ENCODE results near the gene RADIL.
A peak's percentile ranks its signal among the peaks of the same experiment; 100 is the strongest.

RADIL gene

GRCh38 chr7:4832711-4833110, 50.8 kb downstream of the RADIL start:
- Histone ChIP-seq H3K4me1 (ENCODE audit: control insufficient read depth, insufficient read depth, low read length, poor library complexity, severe bottlenecking) (no peaks in the 10 kb centered on the region), H3K36me3 (ENCODE audit: control insufficient read depth, insufficient read depth, low read length) (no peaks in the 10 kb centered on the region), H3K27ac (ENCODE audit: insufficient read depth, low read length, poor library complexity, severe bottlenecking) (no peak overlapping the region), H3K9me3 (ENCODE audit: control insufficient read depth, low read length) (no peaks in the 10 kb centered on the region), H3K27me3 (replicated peaks; ENCODE audit: control insufficient read depth, insufficient read depth, low read length, poor library complexity, severe bottlenecking) (no peaks in the 10 kb centered on the region), H3K4me3 (ENCODE audit: insufficient read depth, low read depth, low read length, poor library complexity, severe bottlenecking) (no peak overlapping the region)
- DNase-seq = no peak

GRCh38 chr7:4831723-4832495, 51.6 kb downstream of the RADIL start:
- H3K27ac ChIP-seq (ENCODE audit: insufficient read depth, low read length, poor library complexity, severe bottlenecking) = no peak overlapping the region
- H3K4me3 ChIP-seq (ENCODE audit: insufficient read depth, low read depth, low read length, poor library complexity, severe bottlenecking) = no peak overlapping the region
- DNase-seq = no peak
- no peaks in the 10 kb centered on the region for H3K9me3 ChIP-seq (ENCODE audit: control insufficient read depth, low read length)
- H3K4me1 ChIP-seq (ENCODE audit: control insufficient read depth, insufficient read depth, low read length, poor library complexity, severe bottlenecking) = no peaks in the 10 kb centered on the region
- no peaks in the 10 kb centered on the region for H3K36me3 ChIP-seq (ENCODE audit: control insufficient read depth, insufficient read depth, low read length)
- H3K27me3 ChIP-seq (replicated peaks; ENCODE audit: control insufficient read depth, insufficient read depth, low read length, poor library complexity, severe bottlenecking) = no peaks in the 10 kb centered on the region

DNA sequence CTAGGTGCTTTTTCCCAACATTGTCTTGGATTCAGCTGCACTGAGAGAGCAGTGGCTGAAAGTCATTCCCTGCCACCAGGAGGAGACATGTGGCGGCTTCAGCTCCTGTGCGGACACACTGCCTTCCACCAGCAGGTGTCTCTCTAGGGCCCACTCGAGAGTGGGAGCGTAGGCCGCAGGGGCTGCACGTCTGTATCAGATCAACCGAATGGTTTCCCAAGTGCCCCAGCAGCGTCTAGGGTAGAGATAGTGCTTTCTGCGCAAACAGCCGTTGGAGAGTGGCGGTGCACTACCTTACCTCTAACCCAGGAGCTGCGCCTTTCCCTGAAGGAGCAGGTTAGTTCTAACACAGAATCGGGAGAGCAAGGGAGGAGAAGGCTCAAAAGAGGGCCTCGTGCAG, 53.3 kb downstream of the RADIL start:
- H3K4me3 ChIP-seq (ENCODE audit: insufficient read depth, low read depth, low read length, poor library complexity, severe bottlenecking) = no peak overlapping the region
- no peak overlapping the region for H3K27ac ChIP-seq (ENCODE audit: insufficient read depth, low read length, poor library complexity, severe bottlenecking)
- DNase-seq = peak in 2 of 3 donors; percentile 9 to 26
- no peaks in the 10 kb centered on the region for H3K27me3 ChIP-seq (replicated peaks; ENCODE audit: control insufficient read depth, insufficient read depth, low read length, poor library complexity, severe bottlenecking)
- no peaks in the 10 kb centered on the region for H3K36me3 ChIP-seq (ENCODE audit: control insufficient read depth, insufficient read depth, low read length)
- H3K4me1 ChIP-seq (ENCODE audit: control insufficient read depth, insufficient read depth, low read length, poor library complexity, severe bottlenecking) = no peaks in the 10 kb centered on the region
- H3K9me3 ChIP-seq (ENCODE audit: control insufficient read depth, low read length) = no peaks in the 10 kb centered on the region

- H3K4me3 ChIP-seq (ENCODE audit: insufficient read depth, low read depth, low read length, poor library complexity, severe bottlenecking) = no peak overlapping the region
- H3K27me3 ChIP-seq (replicated peaks; ENCODE audit: control insufficient read depth, insufficient read depth, low read length, poor library complexity, severe bottlenecking) = no peaks in the 10 kb centered on the region
- no peak overlapping the region for H3K27ac ChIP-seq (ENCODE audit: insufficient read depth, low read length, poor library complexity, severe bottlenecking)
- H3K36me3 ChIP-seq (ENCODE audit: control insufficient read depth, insufficient read depth, low read length) = no peaks in the 10 kb centered on the region
- H3K4me1 ChIP-seq (ENCODE audit: control insufficient read depth, insufficient read depth, low read length, poor library complexity, severe bottlenecking) = no peaks in the 10 kb centered on the region
- no peak for DNase-seq
- no peaks in the 10 kb centered on the region for H3K9me3 ChIP-seq (ENCODE audit: control insufficient read depth, low read length)
These were observed 54.7 kb downstream of the RADIL start for GRCh38 chr7:4828720-4829383.

- H3K27ac ChIP-seq (ENCODE audit: insufficient read depth, low read length, poor library complexity, severe bottlenecking) = no peak overlapping the region
- no peaks in the 10 kb centered on the region for H3K9me3 ChIP-seq (ENCODE audit: control insufficient read depth, low read length)
- DNase-seq = no peak
- no peaks in the 10 kb centered on the region for H3K36me3 ChIP-seq (ENCODE audit: control insufficient read depth, insufficient read depth, low read length)
- no peak overlapping the region for H3K4me3 ChIP-seq (ENCODE audit: insufficient read depth, low read depth, low read length, poor library complexity, severe bottlenecking)
- no peaks in the 10 kb centered on the region for H3K4me1 ChIP-seq (ENCODE audit: control insufficient read depth, insufficient read depth, low read length, poor library complexity, severe bottlenecking)
- H3K27me3 ChIP-seq (replicated peaks; ENCODE audit: control insufficient read depth, insufficient read depth, low read length, poor library complexity, severe bottlenecking) = no peaks in the 10 kb centered on the region
These were observed 58.4 kb downstream of the RADIL start for GRCh38 chr7:4825081-4825480.

DNA sequence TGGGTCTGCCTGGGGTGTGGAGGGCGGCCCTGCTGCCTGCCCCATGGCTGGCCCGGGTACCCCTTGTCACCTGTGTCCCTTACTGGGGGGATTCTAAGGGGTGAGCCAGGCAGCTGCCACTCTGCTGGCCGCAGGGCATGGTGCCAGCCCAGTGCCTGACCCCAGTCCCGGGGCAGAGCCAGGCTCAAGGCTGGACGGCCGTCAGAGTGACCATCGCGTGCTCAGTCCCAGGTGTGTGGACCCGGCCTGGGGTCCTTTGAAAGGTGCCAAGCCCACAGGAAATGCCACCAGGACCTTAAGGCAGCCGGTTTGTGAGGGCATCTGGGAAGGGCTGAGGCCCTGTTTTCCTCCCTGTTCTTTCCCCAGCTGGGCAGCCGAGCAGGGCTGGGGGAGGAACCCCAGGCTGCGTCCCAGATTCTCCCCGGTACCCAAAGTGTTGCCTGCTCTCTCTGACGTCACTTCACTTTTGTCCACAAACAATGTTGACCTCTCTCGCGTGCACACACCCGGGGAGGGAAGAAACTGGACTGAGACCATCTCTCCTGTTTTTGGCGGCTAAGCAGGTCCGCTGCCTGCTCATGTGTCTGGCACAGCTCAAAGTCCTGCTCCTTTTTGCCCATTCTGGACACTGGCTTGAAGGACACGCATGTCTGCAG, 59.3 kb downstream of the RADIL start:
- Histone ChIP-seq H3K27ac (ENCODE audit: insufficient read depth, low read length, poor library complexity, severe bottlenecking) (no peak overlapping the region), H3K4me3 (ENCODE audit: insufficient read depth, low read depth, low read length, poor library complexity, severe bottlenecking) (no peak overlapping the region), H3K4me1 (ENCODE audit: control insufficient read depth, insufficient read depth, low read length, poor library complexity, severe bottlenecking) (no peaks in the 10 kb centered on the region), H3K36me3 (ENCODE audit: control insufficient read depth, insufficient read depth, low read length) (no peaks in the 10 kb centered on the region), H3K27me3 (replicated peaks; ENCODE audit: control insufficient read depth, insufficient read depth, low read length, poor library complexity, severe bottlenecking) (no peaks in the 10 kb centered on the region), H3K9me3 (ENCODE audit: control insufficient read depth, low read length) (no peaks in the 10 kb centered on the region)
- DNase-seq = no peak

DNA sequence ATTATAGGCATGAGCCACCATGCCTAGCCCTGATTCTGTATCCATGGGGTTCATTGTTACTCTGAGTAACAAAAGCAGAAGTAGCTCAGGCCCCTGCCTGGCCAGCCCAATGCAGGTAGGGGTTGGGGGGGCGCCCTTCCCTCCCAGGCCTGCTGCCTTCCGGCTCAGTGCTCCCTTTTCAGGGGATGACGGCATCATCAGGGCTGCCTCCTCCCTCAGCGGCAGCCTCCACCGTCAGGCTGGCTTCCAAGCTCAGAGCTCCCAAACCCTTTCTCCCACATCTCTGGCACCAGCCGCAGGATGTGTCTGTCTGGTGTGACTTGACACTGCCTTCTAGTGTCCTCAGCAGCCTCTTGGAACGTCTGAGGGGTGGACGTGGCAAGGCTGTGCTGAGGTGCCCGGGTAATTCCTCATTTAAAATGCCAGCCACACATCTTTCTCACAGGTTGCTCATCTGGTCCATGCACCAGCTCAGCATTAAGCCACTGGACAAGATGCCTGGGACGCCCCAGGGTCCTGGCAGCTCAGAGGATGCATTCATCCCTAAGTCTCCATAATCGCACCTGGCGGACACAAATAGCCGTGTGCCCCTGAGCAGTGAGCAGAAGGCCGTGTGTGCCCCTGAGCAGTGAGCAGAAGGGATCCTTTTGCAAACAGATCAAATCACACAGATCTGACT, 59.9 kb downstream of the RADIL start:
- Histone ChIP-seq H3K27ac (ENCODE audit: insufficient read depth, low read length, poor library complexity, severe bottlenecking) (no peak overlapping the region), H3K9me3 (ENCODE audit: control insufficient read depth, low read length) (no peaks in the 10 kb centered on the region), H3K4me3 (ENCODE audit: insufficient read depth, low read depth, low read length, poor library complexity, severe bottlenecking) (no peak overlapping the region), H3K4me1 (ENCODE audit: control insufficient read depth, insufficient read depth, low read length, poor library complexity, severe bottlenecking) (no peaks in the 10 kb centered on the region), H3K27me3 (replicated peaks; ENCODE audit: control insufficient read depth, insufficient read depth, low read length, poor library complexity, severe bottlenecking) (no peaks in the 10 kb centered on the region), H3K36me3 (ENCODE audit: control insufficient read depth, insufficient read depth, low read length) (no peaks in the 10 kb centered on the region)
- no peak for DNase-seq

DNA sequence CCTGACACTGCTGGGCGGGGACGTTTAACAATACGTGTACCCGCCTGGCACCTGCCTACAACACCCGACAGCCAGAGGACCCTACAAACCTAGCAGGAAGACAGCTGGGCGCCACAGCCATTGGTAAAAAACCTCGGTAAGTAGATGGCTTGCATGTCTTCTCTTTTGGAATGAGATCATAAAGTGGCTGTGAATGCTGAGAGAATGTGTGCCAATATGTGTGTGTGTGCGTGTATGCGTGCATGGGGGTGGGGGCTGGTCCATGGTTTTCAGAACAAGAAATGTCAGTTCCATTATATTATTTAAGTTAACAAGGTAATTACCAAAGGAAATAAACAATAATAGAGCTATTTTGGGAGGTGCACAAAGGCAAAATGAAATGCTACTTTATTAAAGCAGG, 60.8 kb downstream of the RADIL start:
- no peaks in the 10 kb centered on the region for H3K27me3 ChIP-seq (replicated peaks; ENCODE audit: control insufficient read depth, insufficient read depth, low read length, poor library complexity, severe bottlenecking)
- no peak overlapping the region for H3K27ac ChIP-seq (ENCODE audit: insufficient read depth, low read length, poor library complexity, severe bottlenecking)
- H3K4me1 ChIP-seq (ENCODE audit: control insufficient read depth, insufficient read depth, low read length, poor library complexity, severe bottlenecking) = no peaks in the 10 kb centered on the region
- no peak for DNase-seq
- H3K9me3 ChIP-seq (ENCODE audit: control insufficient read depth, low read length) = no peaks in the 10 kb centered on the region
- no peaks in the 10 kb centered on the region for H3K36me3 ChIP-seq (ENCODE audit: control insufficient read depth, insufficient read depth, low read length)
- H3K4me3 ChIP-seq (ENCODE audit: insufficient read depth, low read depth, low read length, poor library complexity, severe bottlenecking) = no peak overlapping the region

GRCh38 chr7:4820967-4821471, 62.5 kb downstream of the RADIL start:
- H3K27me3 ChIP-seq (replicated peaks; ENCODE audit: control insufficient read depth, insufficient read depth, low read length, poor library complexity, severe bottlenecking) = no peaks in the 10 kb centered on the region
- H3K27ac ChIP-seq (ENCODE audit: insufficient read depth, low read length, poor library complexity, severe bottlenecking) = no peak overlapping the region
- no peaks in the 10 kb centered on the region for H3K9me3 ChIP-seq (ENCODE audit: control insufficient read depth, low read length)
- DNase-seq = no peak
- H3K4me3 ChIP-seq (ENCODE audit: insufficient read depth, low read depth, low read length, poor library complexity, severe bottlenecking) = no peak overlapping the region
- no peaks in the 10 kb centered on the region for H3K36me3 ChIP-seq (ENCODE audit: control insufficient read depth, insufficient read depth, low read length)
- H3K4me1 ChIP-seq (ENCODE audit: control insufficient read depth, insufficient read depth, low read length, poor library complexity, severe bottlenecking) = no peaks in the 10 kb centered on the region
